A673 (cell line): ENCODE results near the gene GMNC. TPM values are rescaled to one million over a fixed set of nuclear protein-coding genes. Genes with fewer than 3 reads are reported as not detected.

Experiments
- BruUV-seq: library from RNA; stranded (reverse); fragments of 400-500 nt; replicated peaks from 2 replicates; lab custom pipeline; 2021; lab: Mats Ljungman, UMichigan
- CTCF ChIA-PET: fragments of 300-600 bp; sonication (Branson Sonifier 250); formaldehyde crosslinking; loops from one replicate; lab custom pipeline; 2022; ENCODE audit warnings: antibody characterized with exemption; lab: Charles Lee
- POLR2A ChIA-PET: fragments of 300-600 bp; sonication (Branson Sonifier 250); formaldehyde crosslinking; loops from one replicate; lab custom pipeline; 2022; ENCODE audit warnings: antibody characterized with exemption; ENCODE audit not compliant: low non-redundant PET; lab: Charles Lee
- DNase-seq: peaks from one replicate; pipeline ENCODE4 v3.0.0-alpha.2; 2015; ENCODE audit warnings: low spot score
- H3K27ac ChIP-seq: fragments of 200-600 bp; sonication (generic); 2 replicates; pipeline ENCODE4 v1.5.1; 2016; ENCODE audit warnings: mixed run types, low read depth, mild to moderate bottlenecking, mixed read lengths, antibody characterized with exemption, low read length; ENCODE audit not compliant: poor library complexity, severe bottlenecking
- H3K27me3 ChIP-seq: fragments of 200-600 bp; sonication (generic); replicated peaks from 2 replicates; pipeline ENCODE4 v1.6.1; 2017; ENCODE audit warnings: mixed run types, low read depth, mild to moderate bottlenecking, mixed read lengths, antibody characterized with exemption, low read length; ENCODE audit not compliant: insufficient read depth, poor library complexity
- H3K36me3 ChIP-seq: fragments of 200-600 bp; sonication (generic); 2 replicates; pipeline ENCODE4 v1.6.1; 2016; ENCODE audit warnings: mixed run types, mild to moderate bottlenecking, mixed read lengths, antibody characterized with exemption, low read length; ENCODE audit not compliant: insufficient read depth, poor library complexity, severe bottlenecking
- H3K4me1 ChIP-seq: fragments of 200-600 bp; sonication (generic); 2 replicates; pipeline ENCODE4 v1.6.1; 2017; ENCODE audit warnings: mixed run types, mild to moderate bottlenecking, mixed read lengths, antibody characterized with exemption, low read length; ENCODE audit not compliant: insufficient read depth, poor library complexity, severe bottlenecking
- H3K4me3 ChIP-seq: fragments of 200-600 bp; sonication (generic); 2 replicates; pipeline ENCODE4 v1.5.1; 2016; ENCODE audit warnings: low read depth, mixed run types, mild to moderate bottlenecking, mixed read lengths, low read length; ENCODE audit not compliant: poor library complexity, severe bottlenecking
- H3K9me3 ChIP-seq: fragments of 200-600 bp; sonication (generic); 2 replicates; pipeline ENCODE4 v1.6.1; 2016; ENCODE audit warnings: mixed run types, low read depth, mild to moderate bottlenecking, mixed read lengths, antibody characterized with exemption, low read length; ENCODE audit not compliant: poor library complexity, severe bottlenecking
- CTCF ChIP-seq: fragments of 300-800, 200-600 bp; sonication (generic); conservative IDR thresholded peaks from 2 replicates; pipeline ENCODE4 v1.5.1; 2017; ENCODE audit warnings: low read depth, mild to moderate bottlenecking, antibody characterized with exemption, low read length, moderate library complexity, mixed read lengths
- EZH2 ChIP-seq: fragments of 200-600 bp; sonication (generic); IDR thresholded peaks from 2 replicates; pipeline ENCODE4 v1.6.1; 2017; ENCODE audit warnings: borderline replicate concordance, low read depth, mild to moderate bottlenecking, mixed read lengths, antibody characterized with exemption, low read length; ENCODE audit not compliant: poor library complexity, severe bottlenecking
- intact Hi-C: fragments of 100-400 bp; cut with micrococcal nuclease; formaldehyde crosslinking; loops from one replicate; pipeline ENCODE4 v1.10.0; 2022; ENCODE audit not compliant: unreplicated experiment
- total RNA-seq: library from RNA; stranded (reverse); gene quantifications from 2 replicates; pipeline ENCODE4 v1.2.3, GENCODE V29; 2021

The GMNC gene
- total RNA-seq, 1 experiment from 2014 or later, result 3.7 TPM

GRCh38 chr3:190848870-190849269, 13.6 kb downstream of the GMNC start:
- Histone ChIP-seq H3K36me3 (no peaks in the 10 kb centered on the region), H3K9me3 (no peaks in the 10 kb centered on the region), H3K4me1 (no peaks in the 10 kb centered on the region), H3K27ac (no peak overlapping the region), H3K27me3 (no peaks in the 10 kb centered on the region), H3K4me3 (no peak overlapping the region)
- POLR2A ChIA-PET, result no interaction called here
- no peak for DNase-seq
- intact Hi-C loops, result no loop called here
- no peak for TF ChIP-seq EZH2
- no peak for TF ChIP-seq CTCF
- CTCF ChIA-PET, result no interaction called here
- BruUV-seq, result no TSS peak

DNA sequence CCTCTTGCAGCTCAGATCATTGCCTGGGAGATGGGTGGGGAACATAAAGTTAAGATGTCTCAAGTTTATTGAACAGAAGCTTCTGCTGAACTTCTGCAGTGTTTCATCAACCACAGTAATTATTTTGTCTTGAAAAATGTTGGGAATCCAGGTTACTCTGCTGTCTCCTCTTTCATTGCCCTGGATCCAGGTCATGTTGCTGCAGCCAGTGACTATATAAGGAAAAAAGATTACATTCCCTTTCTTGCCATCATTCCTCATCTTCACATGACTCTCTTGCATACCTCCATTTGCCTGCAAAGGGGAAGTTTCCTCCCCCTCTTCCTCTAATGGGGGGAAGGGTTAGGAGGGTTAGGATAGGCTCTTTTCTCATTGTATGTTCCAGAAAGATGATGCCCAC, 15.1 kb downstream of the GMNC start:
- CTCF ChIA-PET, result no interaction called here
- POLR2A ChIA-PET, result no interaction called here
- no peaks in the 10 kb centered on the region for H3K36me3 ChIP-seq

DNA sequence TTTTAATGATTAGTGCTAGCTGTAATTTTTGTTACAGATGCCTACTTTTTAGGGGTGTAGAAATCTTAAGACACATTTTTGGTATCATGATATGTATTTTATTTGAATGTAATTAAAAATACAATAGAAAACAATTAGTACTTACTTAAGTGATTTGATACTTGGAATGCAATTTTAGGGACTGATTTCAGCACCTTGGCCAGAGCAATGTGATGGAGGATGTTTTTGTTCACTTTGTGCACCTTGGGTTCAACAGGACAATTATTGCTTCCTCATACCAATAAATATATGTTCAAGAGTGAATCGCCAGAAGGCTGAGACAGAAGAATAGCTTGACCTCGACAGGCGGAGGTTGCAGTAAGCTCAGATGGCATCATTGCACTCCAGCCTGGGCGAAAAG, 22.3 kb downstream of the GMNC start:
- Histone ChIP-seq H3K4me3 (no peak overlapping the region), H3K9me3 (no peaks in the 10 kb centered on the region), H3K36me3 (no peaks in the 10 kb centered on the region), H3K27ac (no peak overlapping the region), H3K27me3 (no peaks in the 10 kb centered on the region), H3K4me1 (no peaks in the 10 kb centered on the region)
- CTCF ChIA-PET, result no interaction called here
- no TSS peak for BruUV-seq
- DNase-seq, result no peak
- POLR2A ChIA-PET, result no interaction called here
- intact Hi-C loops, result no loop called here
- TF ChIP-seq EZH2, result no peak
- TF ChIP-seq CTCF, result no peak

More for the DNA sequence above, 15.1 kb downstream of the GMNC start:
- Histone ChIP-seq H3K9me3 (no peaks in the 10 kb centered on the region), H3K27ac (no peak overlapping the region), H3K4me3 (no peak overlapping the region), H3K27me3 (no peaks in the 10 kb centered on the region), H3K4me1 (no peaks in the 10 kb centered on the region)
- BruUV-seq, result no TSS peak
- intact Hi-C loops, result no loop called here
- no peak for DNase-seq
- TF ChIP-seq CTCF (no peak), EZH2 (no peak)
